ENCODE measurements around the gene CAMK1D. TPM values are rescaled to one million over a fixed set of nuclear protein-coding genes. Genes with fewer than 3 reads are reported as not detected.

CAMK1D gene
- total RNA-seq, 1 donor from 2014 or later: 2.3 TPM

DNA sequence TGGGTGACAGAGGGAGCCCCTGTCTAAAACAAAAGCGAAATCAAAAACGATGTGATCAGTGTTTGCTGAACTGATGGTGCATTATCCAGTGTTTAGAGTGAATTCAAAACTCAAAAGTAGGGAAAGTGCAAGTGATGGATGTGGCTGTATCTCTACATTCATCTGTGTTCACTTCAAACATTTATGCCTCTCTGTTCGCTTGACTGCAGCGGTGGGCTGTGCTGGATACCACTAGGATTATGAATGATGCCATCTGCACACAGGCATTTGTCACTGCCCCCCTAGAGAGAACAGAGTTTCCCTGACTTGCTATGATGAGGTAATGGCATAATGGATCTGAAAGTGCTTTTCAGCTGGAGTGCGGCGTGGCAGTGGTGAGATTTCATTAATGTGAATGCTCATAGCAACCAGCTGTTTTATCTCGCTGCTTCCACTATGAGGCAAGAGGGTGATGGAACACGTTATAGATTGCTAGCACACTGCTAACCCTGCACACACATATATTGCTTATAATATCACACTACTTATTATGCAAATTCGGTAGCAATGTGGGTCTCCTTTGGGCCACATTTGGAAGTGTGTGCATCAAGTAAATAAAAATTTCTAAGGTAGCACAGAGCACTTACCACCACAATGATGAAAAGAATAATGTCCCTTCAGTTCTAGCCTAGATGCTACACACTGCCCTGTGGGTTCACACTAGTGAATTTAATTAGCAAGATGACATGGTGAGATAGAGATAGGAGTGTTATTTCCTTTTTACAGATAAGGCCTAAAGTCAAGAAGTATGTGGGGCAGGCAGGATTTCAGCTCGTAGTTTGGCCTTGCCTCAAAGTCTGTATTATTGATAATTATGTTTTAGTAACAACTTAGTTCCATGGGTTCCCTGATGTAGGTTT is 164.7 kb downstream of the CAMK1D start:
- H3K27me3 ChIP-seq (ENCODE audit: control insufficient read depth, insufficient read depth, low read length): no peaks in the 10 kb centered on the region
- no peak overlapping the region for H3K4me3 ChIP-seq (ENCODE audit: low read depth, low read length)
- DNase-seq (ENCODE audit: low read depth): no peak
- H3K36me3 ChIP-seq (ENCODE audit: control insufficient read depth, insufficient read depth, low read length): no peaks in the 10 kb centered on the region
- TF ChIP-seq, protein P1, sequence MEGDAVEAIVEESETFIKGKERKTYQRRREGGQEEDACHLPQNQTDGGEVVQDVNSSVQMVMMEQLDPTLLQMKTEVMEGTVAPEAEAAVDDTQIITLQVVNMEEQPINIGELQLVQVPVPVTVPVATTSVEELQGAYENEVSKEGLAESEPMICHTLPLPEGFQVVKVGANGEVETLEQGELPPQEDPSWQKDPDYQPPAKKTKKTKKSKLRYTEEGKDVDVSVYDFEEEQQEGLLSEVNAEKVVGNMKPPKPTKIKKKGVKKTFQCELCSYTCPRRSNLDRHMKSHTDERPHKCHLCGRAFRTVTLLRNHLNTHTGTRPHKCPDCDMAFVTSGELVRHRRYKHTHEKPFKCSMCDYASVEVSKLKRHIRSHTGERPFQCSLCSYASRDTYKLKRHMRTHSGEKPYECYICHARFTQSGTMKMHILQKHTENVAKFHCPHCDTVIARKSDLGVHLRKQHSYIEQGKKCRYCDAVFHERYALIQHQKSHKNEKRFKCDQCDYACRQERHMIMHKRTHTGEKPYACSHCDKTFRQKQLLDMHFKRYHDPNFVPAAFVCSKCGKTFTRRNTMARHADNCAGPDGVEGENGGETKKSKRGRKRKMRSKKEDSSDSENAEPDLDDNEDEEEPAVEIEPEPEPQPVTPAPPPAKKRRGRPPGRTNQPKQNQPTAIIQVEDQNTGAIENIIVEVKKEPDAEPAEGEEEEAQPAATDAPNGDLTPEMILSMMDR (IDR thresholded peaks at IDR 0.05; ENCODE audit: insufficient read depth, low read length, poor library complexity, severe bottlenecking): no peak

DNA sequence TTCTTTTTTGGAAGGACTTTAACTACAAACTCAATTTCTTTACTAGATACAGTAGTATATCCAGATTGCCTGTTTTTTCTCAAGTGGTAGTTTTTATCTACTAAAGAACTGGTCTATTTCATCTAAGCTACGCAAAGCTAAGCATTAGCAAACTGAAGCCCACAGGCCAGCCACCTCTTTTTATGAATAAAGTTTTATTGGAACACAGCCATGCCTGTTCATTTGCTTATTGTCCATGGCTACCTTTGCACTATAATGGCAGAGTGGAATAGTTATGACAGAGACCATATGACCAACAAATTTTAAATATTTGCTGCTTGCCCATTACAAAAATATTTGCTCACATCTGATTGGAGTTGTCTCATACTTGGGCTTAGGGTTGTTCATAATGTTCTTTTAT is 168.7 kb downstream of the CAMK1D start:
- TF ChIP-seq, protein P1 (IDR thresholded peaks at IDR 0.05; ENCODE audit: insufficient read depth, low read length, poor library complexity, severe bottlenecking): no peak
- Histone ChIP-seq H3K4me3 (ENCODE audit: low read depth, low read length) (no peak overlapping the region), H3K27me3 (ENCODE audit: control insufficient read depth, insufficient read depth, low read length) (no peaks in the 10 kb centered on the region), H3K36me3 (ENCODE audit: control insufficient read depth, insufficient read depth, low read length) (no peaks in the 10 kb centered on the region)
- DNase-seq (ENCODE audit: low read depth): no peak

DNA sequence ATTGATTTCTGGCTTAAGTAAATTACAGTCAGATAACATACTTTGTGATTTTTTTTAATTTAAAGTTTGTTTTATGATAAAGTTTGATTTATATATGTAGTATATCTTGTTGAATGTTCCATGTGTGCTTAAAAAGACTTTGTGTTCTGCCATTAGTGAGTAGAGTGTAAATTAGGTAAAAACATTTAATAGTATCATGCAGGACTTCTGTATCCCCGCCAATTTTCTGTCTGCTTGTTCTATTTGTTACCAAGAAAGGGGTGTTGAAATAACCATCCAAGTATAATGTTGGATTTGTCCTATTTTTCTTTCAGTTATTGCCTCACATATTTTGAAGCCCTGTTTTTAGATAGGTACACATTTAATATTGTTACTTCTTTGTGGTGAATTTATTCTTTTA is 172.1 kb downstream of the CAMK1D start:
- H3K36me3 ChIP-seq (ENCODE audit: control insufficient read depth, insufficient read depth, low read length): no peaks in the 10 kb centered on the region
- H3K27me3 ChIP-seq (ENCODE audit: control insufficient read depth, insufficient read depth, low read length): no peaks in the 10 kb centered on the region
- H3K4me3 ChIP-seq (ENCODE audit: low read depth, low read length): no peak overlapping the region
- no peak for DNase-seq (ENCODE audit: low read depth)
- TF ChIP-seq, protein P1 (IDR thresholded peaks at IDR 0.05; ENCODE audit: insufficient read depth, low read length, poor library complexity, severe bottlenecking): no peak

DNA sequence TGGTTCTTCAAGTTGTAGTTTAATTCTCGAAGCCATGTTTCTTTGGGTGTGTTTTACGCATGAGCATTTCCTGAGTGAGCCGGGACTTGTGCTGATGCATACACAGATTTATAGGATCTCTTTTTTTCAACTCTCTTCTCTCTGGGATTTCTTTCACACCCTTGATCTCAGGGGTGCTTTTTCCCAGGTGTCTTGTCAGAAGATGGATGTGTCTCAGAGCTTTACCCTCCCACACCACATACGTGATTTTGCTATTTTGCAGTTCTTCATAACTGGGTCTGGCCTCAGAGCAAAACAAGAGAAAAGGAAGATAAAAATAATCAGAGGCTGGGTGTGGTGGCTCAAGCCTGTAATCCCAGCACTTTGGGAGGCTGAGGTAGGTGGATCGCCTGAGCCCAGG is 177.0 kb downstream of the CAMK1D start:
- TF ChIP-seq, protein P1 (IDR thresholded peaks at IDR 0.05; ENCODE audit: insufficient read depth, low read length, poor library complexity, severe bottlenecking): no peak
- H3K27me3 ChIP-seq (ENCODE audit: control insufficient read depth, insufficient read depth, low read length): no peaks in the 10 kb centered on the region
- H3K4me3 ChIP-seq (ENCODE audit: low read depth, low read length): no peak overlapping the region
- DNase-seq (ENCODE audit: low read depth): no peak
- H3K36me3 ChIP-seq (ENCODE audit: control insufficient read depth, insufficient read depth, low read length): no peaks in the 10 kb centered on the region

DNA sequence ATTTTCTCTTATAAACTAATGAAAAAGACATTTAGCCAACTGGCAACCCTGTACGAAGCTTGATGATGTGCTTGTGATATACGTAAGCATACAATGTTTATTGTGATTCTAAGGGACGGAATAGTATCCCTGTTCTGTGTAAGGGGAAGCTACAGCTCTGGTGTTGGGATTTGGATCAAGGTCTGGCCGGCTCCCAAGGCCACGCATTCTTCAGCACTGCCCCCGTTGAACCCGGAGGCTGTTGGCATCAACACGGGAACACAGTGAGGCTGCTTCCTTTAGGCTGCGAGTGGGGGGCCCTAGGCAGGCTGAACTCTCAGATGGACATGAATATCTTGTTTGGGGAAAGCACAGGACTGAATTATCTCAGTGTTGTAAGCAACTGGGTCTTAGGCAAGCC is 180.6 kb downstream of the CAMK1D start:
- no peak for DNase-seq (ENCODE audit: low read depth)
- Histone ChIP-seq H3K36me3 (ENCODE audit: control insufficient read depth, insufficient read depth, low read length) (no peaks in the 10 kb centered on the region), H3K27me3 (ENCODE audit: control insufficient read depth, insufficient read depth, low read length) (no peaks in the 10 kb centered on the region), H3K4me3 (ENCODE audit: low read depth, low read length) (no peak overlapping the region)
- TF ChIP-seq, protein P1 (IDR thresholded peaks at IDR 0.05; ENCODE audit: insufficient read depth, low read length, poor library complexity, severe bottlenecking): no peak

All from kidney epithelial cell (primary cell).